ENCODE results near the gene NAA30. TPM values are rescaled to one million over a fixed set of nuclear protein-coding genes. Genes with fewer than 3 reads are reported as not detected.
"Not testable (repeated sequence)": the region's sequence is repeated elsewhere in the genome, so short reads cannot be mapped to it uniquely, and the experiment has no call there.

The NAA30 gene
- 11.0 TPM for polyA plus RNA-seq (2012; ENCODE audit: insufficient read depth, insufficient read length)

DNA sequence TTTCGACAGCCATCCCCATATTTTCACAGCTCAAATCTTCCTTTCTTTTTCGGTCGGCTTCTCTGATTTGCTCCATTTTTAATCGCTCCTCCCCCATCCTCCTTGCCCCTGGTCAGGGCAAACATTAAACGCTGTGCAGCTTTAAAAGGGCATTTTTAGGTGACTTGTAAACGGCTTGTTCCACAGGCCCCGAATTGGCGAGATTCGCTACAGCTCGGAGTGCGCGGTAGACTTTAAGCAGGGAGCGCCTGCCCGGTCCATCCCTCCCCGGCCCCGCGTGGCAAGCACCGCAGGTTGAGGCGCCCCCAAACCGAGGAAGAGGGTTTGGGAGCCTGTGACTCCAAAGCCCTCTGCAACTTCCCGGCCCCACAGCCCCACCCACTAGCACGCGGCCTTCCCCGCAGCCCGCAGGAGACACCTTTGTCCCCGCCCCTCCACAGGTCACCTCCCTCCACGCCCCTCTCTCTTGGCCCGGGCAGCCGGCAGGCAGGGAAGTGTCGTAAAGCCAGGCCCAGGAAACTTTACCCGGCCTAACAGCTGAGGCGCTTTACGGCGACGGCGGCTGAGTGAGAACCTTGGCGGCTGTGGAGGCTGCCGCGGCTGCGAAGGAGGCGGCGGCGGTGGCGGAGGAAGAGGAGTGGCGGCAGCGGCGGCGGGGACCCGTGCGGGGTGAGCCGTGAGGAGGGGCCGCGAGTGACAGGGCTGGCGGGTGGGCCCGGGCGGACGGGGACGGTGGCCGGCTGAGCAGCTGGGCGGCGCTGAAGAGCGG lies at the start of gene NAA30:
TSS of gene NAA30 (plus strand) at position 550 of the 769 bp plus-strand sequence. CDS start 372 bp downstream, outside the sequence.
- DNase-seq (ENCODE audit: low read depth, low spot score), result peak; percentile 94
- H3K4me3 ChIP-seq (ENCODE audit: low read length), result peak within 1 kb of the TSS; percentile 73

DNA sequence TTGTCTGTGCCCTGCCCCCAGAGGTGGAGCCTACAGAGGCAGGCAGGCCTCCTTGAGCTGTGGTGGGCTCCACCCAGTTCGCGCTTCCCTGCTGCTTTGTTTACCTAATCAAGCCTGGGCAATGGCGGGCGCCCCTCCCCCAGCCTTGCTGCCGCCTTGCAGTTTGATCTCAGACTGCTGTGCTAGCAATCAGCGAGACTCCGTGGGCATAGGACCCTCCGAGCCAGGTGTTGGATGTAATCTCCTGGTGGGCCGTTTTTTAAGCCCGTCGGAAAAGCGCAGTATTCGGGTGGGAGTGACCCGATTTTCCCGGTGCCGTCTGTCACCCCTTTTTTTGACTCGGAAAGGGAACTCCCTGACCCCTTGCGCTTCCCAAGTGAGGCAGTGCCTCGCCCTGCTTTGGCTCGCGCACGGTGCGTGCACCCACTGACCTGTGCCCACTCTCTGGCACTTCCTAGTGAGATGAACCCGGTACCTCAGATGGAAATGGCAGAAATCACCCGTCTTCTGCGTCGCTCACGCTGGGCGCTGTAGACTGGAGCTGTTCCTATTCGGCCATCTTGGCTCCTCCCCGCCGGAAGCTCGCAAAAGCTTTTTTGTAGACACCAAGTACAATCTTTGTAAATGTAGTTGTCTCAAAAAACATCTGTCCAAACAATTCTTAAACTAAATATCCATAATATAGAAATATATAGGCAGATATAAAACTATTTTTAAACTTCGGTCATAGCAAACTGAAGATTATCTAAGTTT lies 46.7 kb upstream of the NAA30 start:
- DNase-seq (ENCODE audit: low read depth, low spot score); H3K4me3 ChIP-seq (ENCODE audit: low read length): not testable (repeated sequence)

DNA sequence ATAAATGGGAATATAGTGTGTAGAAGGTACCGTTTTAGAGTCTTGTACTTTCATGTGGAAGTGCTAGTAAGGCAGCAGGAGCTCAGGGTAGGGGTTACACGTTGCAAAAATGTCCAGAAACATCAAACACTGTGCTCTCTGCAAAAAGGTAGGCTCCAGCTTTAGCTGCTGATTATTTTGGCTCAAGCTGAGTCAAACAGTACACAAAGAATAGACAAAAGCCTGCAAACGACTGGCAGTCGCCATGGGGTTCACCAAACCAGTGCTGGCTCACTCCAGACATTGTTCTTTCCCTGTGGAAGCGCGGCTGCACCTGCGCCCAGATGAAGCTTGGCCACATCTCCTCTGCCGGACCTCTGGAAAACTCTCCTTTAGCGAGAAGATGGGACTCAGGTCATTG lies 45.3 kb upstream of the NAA30 start:
- H3K4me3 ChIP-seq (ENCODE audit: low read length), result no peak overlapping the region
- no peak for DNase-seq (ENCODE audit: low read depth, low spot score)

DNA sequence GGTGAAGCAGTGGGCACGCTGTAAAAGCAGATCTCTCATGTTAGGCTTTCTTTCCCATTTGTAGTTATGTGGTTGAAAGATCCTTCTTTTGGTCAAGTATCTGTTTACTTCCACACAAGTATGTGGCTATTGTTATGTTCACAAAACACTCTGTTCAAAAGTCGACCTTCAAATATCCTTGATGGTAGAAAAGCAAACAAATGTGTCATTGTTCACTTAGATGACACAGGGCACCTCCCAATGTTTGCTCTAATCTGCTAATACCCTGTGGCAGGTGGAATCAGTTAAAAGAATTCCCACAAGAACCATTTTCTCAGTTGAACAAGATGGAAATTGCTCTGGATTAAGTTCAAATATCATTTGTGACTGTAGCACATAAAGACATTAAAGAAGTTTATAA lies 43.6 kb upstream of the NAA30 start:
- no peak for DNase-seq (ENCODE audit: low read depth, low spot score)
- no peak overlapping the region for H3K4me3 ChIP-seq (ENCODE audit: low read length)

DNA sequence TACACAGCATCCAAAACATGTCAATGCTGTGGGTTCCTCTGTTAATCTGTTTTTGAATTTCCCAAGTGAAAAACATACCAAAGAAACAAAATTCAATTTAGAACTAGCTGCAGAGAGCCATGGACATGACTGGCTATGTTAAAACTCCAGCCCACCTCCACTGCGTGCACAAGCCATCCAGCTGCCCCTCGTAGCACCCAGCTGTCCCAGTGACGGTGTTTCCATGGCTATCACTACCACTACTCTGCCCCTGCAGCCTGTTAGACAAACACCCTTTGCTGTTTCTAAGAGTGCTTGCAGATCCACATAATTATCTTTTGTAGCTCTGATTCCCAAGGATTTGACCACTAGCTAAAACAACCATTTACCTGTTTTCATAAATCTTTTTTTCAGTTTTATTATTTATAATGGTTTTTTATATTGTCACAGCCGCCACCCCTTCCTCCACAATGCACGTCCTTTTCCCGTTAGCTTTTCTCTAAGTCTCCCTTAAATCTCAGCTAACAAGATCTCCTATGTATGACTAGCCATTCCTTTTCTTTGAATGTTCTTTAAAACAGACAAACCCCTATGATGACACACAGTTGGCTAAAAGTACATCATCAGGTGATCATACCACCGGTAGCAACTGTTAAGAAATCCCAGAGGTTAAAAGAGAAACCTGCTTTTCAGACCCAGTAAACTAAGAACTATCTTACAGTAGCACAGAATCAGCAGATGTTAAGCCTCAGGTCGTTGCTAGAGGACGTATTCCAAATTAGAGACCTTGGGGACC lies 37.8 kb upstream of the NAA30 start:
- H3K4me3 ChIP-seq (ENCODE audit: low read length), result no peak overlapping the region
- DNase-seq (ENCODE audit: low read depth, low spot score), result no peak

GRCh38 chr14:57355081-57355800 lies 35.1 kb upstream of the NAA30 start:
- DNase-seq (ENCODE audit: low read depth, low spot score), result no peak
- no peak overlapping the region for H3K4me3 ChIP-seq (ENCODE audit: low read length)

GRCh38 chr14:57362361-57362760 lies 28.0 kb upstream of the NAA30 start:
- DNase-seq (ENCODE audit: low read depth, low spot score), result no peak
- no peak overlapping the region for H3K4me3 ChIP-seq (ENCODE audit: low read length)

DNA sequence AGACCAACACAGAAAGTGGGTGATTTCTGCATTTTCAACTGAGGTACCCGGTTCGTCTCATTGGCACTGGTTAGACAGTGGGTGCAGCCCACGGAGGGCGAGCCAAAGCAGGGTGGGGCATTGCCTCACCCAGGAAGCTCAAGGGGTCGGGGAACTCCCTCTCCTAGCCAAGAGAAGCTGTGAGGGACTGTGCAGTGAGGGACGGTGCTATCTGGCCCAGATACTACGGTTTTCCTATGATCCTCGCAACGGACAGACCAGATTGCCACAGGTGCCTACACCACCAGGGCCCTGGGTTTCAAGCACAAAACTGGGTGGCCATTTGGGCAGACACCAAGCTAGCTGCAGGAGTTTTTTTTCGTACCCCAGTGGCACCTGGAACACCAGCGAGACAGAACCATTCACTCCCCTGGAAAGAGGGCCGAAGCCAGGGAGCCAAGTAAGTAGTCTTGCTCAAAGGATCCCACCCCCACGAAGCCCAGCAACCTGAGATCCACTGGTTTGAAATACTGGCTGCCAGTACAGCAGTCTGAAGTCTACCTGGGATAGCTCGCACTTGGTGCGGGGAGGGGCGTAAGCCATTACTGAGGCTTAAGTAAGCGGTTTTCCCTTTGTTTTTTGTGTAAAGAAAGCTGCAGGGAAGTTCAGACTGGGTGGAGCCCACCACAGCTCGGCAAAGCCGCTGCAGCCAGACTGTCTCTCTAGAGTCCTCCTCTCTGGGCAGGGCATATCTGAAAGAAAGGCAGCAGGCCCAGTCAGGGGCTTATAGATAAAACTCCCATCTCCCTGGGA lies 25.5 kb upstream of the NAA30 start:
- H3K4me3 ChIP-seq (ENCODE audit: low read length), result no peak overlapping the region
- DNase-seq (ENCODE audit: low read depth, low spot score), result no peak

GRCh38 chr14:57370187-57370586 lies 20.2 kb upstream of the NAA30 start:
- not testable (repeated sequence) for DNase-seq (ENCODE audit: low read depth, low spot score); H3K4me3 ChIP-seq (ENCODE audit: low read length)

GRCh38 chr14:57371013-57371412 lies 19.4 kb upstream of the NAA30 start:
- DNase-seq (ENCODE audit: low read depth, low spot score), result no peak
- H3K4me3 ChIP-seq (ENCODE audit: low read length), result no peak overlapping the region

GRCh38 chr14:57375156-57375555 lies 15.2 kb upstream of the NAA30 start:
- DNase-seq (ENCODE audit: low read depth, low spot score), result no peak
- H3K4me3 ChIP-seq (ENCODE audit: low read length), result no peak overlapping the region

- H3K4me3 ChIP-seq (ENCODE audit: low read length), result no peak overlapping the region
- no peak for DNase-seq (ENCODE audit: low read depth, low spot score)
These were observed 11.7 kb upstream of the NAA30 start for GRCh38 chr14:57378661-57379060.

GRCh38 chr14:57380935-57381334 lies 9.5 kb upstream of the NAA30 start:
- DNase-seq (ENCODE audit: low read depth, low spot score), result no peak

GRCh38 chr14:57382283-57382682 lies 8.1 kb upstream of the NAA30 start:
- H3K4me3 ChIP-seq (ENCODE audit: low read length), result no peak overlapping the region
- no peak for DNase-seq (ENCODE audit: low read depth, low spot score)

More at GRCh38 chr14:57380935-57381334, 9.5 kb upstream of the NAA30 start:
- no peak overlapping the region for H3K4me3 ChIP-seq (ENCODE audit: low read length)

DNA sequence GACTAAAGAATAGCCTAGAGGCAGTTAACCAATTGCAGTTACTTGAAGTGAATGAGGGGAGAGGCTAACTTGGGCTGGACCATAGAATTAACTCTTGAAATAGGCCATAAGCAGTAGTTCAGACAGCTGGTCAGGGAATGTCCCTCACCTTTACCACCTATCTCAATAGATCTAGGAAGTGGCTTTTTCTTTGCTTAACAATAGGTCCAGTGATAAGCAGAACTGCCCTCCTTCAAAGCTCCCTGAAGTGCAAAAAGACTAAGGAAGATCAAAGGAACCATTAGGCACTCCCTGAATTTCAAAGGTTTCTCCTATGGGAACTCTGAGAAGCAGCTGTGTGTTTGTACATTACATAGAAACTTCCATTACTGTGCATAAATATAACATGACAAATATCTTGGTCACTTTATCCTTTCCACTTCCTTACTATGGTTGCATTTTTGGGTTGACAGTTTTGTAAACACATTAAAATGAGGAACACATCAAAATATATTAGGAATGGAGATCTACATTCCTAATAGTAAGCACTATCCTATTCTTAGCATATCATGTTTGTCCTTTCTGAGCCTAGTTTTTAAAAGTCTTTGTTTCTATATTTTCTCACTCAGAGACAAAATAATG lies 7.2 kb upstream of the NAA30 start:
- no peak overlapping the region for H3K4me3 ChIP-seq (ENCODE audit: low read length)
- DNase-seq (ENCODE audit: low read depth, low spot score), result no peak

- no peak for DNase-seq (ENCODE audit: low read depth, low spot score)
- no peak overlapping the region for H3K4me3 ChIP-seq (ENCODE audit: low read length)
These were observed 2.3 kb upstream of the NAA30 start for GRCh38 chr14:57388067-57388466.

DNA sequence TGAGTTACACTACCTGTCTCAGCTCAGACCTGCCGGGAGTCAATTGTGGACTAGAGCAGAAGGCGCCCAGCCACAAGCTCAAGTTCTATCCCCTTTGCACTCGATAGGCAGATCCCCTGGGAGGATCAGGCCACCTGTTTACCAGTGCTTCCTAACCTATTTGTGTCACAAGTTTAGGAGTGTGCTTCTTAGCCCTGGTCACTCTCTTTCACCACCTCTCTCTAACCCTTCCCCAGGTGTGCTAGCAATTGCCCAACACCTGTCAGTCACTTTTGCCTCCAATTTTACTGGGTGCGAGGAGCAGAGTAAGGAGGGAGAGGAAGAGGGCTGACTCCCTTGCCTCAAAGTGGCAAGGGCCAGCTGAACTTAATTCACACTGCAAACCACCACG lies 745 bp upstream of the NAA30 start:
- DNase-seq (ENCODE audit: low read depth, low spot score), result no peak
- H3K4me3 ChIP-seq (ENCODE audit: low read length), result peak overlapping the region; percentile 73
